Frontal cortex (tissue), 4 donors: ENCODE measurements around the gene OR4D6. TPM values are rescaled to one million over a fixed set of nuclear protein-coding genes. Genes with fewer than 3 reads are reported as not detected.

Experiments
- DNase-seq, 2 donors: peaks; one replicate each; pipeline ENCODE4 v3.0.0; 2012; ENCODE audit warnings: low spot score in 2 of 2
- FAIRE-seq: peaks from 2 replicates; lab custom pipeline; 2012; peaks lifted over from hg19 to GRCh38; lab: Jason Lieb, UNC
- total RNA-seq: library from RNA; depleted of rRNA; stranded (reverse); fragments of >200 nt; gene quantifications from one replicate; pipeline ENCODE4 v1.2.3, GENCODE V29; 2014
- donor health status: control.
- donor health status: control.
- donor health status: control.

Gene OR4D6
- total RNA-seq, 1 donor from 2014 or later: not detected

GRCh38 chr11:59503276-59503675 is 46.5 kb downstream of the OR4D6 start, which contains the start of gene OR4D11:
OR4D11 (plus strand) TSS chr11:59503576; CDS start chr11:59503576, 0 bp downstream.
- peak; percentile 28 for FAIRE-seq
- no peak for DNase-seq

Other genes with a start within 250 kb of the OR4D6 start
- 2.0 TPM for gene MPEG1, start 244.0 kb upstream of the OR4D6 start, total RNA-seq
- gene OR5AN1, start 98.1 kb upstream of the OR4D6 start, total RNA-seq: not detected
- not detected for gene OR5A2, start 30.5 kb upstream of the OR4D6 start, total RNA-seq
- not detected for gene OR5A1, start 20.5 kb upstream of the OR4D6 start, total RNA-seq
- not detected for gene OR4D10, start 16.4 kb downstream of the OR4D6 start, total RNA-seq
- gene OR4D11, start 46.6 kb downstream of the OR4D6 start, total RNA-seq: not detected
- not detected for gene OR4D9, start 54.6 kb downstream of the OR4D6 start, total RNA-seq
- gene OSBP, start 158.8 kb downstream of the OR4D6 start, total RNA-seq: 33.8 TPM
- 4.5 TPM for gene PATL1, start 212.1 kb downstream of the OR4D6 start, total RNA-seq